Posterior vena cava (tissue), 2 donors: ENCODE data around the gene SYNGAP1. TPM values are rescaled to one million over a fixed set of nuclear protein-coding genes. Genes with fewer than 3 reads are reported as not detected.
"Not testable (repeated sequence)": the region's sequence is repeated elsewhere in the genome, so short reads cannot be mapped to it uniquely, and the experiment has no call there.

Experiments used
- DNase-seq: peaks from one replicate; pipeline ENCODE4 v3.0.0-alpha.2; 2020; ENCODE audit warnings: low spot score
- intact Hi-C, 2 donors: fragments of 100-400 bp; cut with DNase I; formaldehyde crosslinking; loops; one replicate each; pipeline versions ENCODE4 v1.14.1 to v1.14.2; 2022 to 2023
- long read RNA-seq, 2 donors: library from polyadenylated mRNA; unstranded; transcript quantifications; one replicate each; pipeline ENCODE4 v2.0.0, GENCODE V29; 2020 to 2021
- total RNA-seq, 2 donors: library from RNA; stranded (reverse); fragmentation: NEBNext Ultra II Directional; extraction: Animal tissue kit (Norgen Biotek cat#: 25700); gene quantifications; one replicate each; pipeline ENCODE4 v1.2.1, GENCODE V29; 2021
- donor health status: DM: yes; HTN: yes; CAD: no.
- donor health status: DM: yes; HTN: yes; CAD: no.

The SYNGAP1 gene
- total RNA-seq = 10 to 100 TPM; 15.4 to 19.3 TPM
- long read RNA-seq, donor 1, partial matches to known transcripts = 0 of 1 reads
- long read RNA-seq, donor 1, other reads (novel, unspliced or antisense) = 1 of 1 reads
- long read RNA-seq, donor 2, partial matches to known transcripts = 1 of 2 reads
- long read RNA-seq, donor 2, other reads (novel, unspliced or antisense) = 0 of 2 reads

GRCh38 chr6:33419580-33420490, at the start of gene SYNGAP1:
SYNGAP1 (plus strand) TSS chr6:33420065; CDS start chr6:33420265, 200 bp downstream.
- peak; percentile 89 for DNase-seq
- intact Hi-C loops = no loop called here

GRCh38 chr6:33371901-33372300, 48.0 kb upstream of the SYNGAP1 start:
- intact Hi-C loops, DNase-seq: not testable (repeated sequence)

GRCh38 chr6:33372526-33373123, 47.2 kb upstream of the SYNGAP1 start:
- DNase-seq = no peak

GRCh38 chr6:33373960-33374910, 45.6 kb upstream of the SYNGAP1 start:
- intact Hi-C loops = no loop called here
- peak; percentile 15 for DNase-seq

More at GRCh38 chr6:33372526-33373123, 47.2 kb upstream of the SYNGAP1 start:
- intact Hi-C loops = no loop called here

- DNase-seq = peak; percentile 82
- intact Hi-C loops = loop anchor here in 1 of 2 donors (5.0 kb wide), 1 partner anchor 1858 kb away; no protein-coding TSS in a partner anchor
Measured at GRCh38 chr6:33375143-33375671, 44.7 kb upstream of the SYNGAP1 start.

- no peak for DNase-seq
- intact Hi-C loops = loop anchor here in 1 of 2 donors (5.0 kb wide), 1 partner anchor 1860 kb away; no protein-coding TSS in a partner anchor
Measured at GRCh38 chr6:33377171-33377570, 42.7 kb upstream of the SYNGAP1 start.

GRCh38 chr6:33379184-33379583, 40.7 kb upstream of the SYNGAP1 start:
- intact Hi-C loops = loop anchor here in 1 of 2 donors (5.0 kb wide), 1 partner anchor 1862 kb away; no protein-coding TSS in a partner anchor

GRCh38 chr6:33380272-33380981, 39.4 kb upstream of the SYNGAP1 start:
- intact Hi-C loops = no loop called here
- no peak for DNase-seq

More at GRCh38 chr6:33379184-33379583, 40.7 kb upstream of the SYNGAP1 start:
- not testable (repeated sequence) for DNase-seq

- DNase-seq = no peak
- intact Hi-C loops = no loop called here
Measured at GRCh38 chr6:33383427-33384185, 36.3 kb upstream of the SYNGAP1 start.

GRCh38 chr6:33384581-33385020, 35.3 kb upstream of the SYNGAP1 start:
- intact Hi-C loops = no loop called here

GRCh38 chr6:33390173-33390572, 29.7 kb upstream of the SYNGAP1 start:
- DNase-seq = no peak
- intact Hi-C loops = no loop called here

More at GRCh38 chr6:33384581-33385020, 35.3 kb upstream of the SYNGAP1 start:
- no peak for DNase-seq

- no peak for DNase-seq
- intact Hi-C loops = no loop called here
Measured at GRCh38 chr6:33390767-33391277, 29.0 kb upstream of the SYNGAP1 start.

- intact Hi-C loops = no loop called here
- peak; percentile 100 for DNase-seq
Measured at GRCh38 chr6:33391278-33391921, 28.5 kb upstream of the SYNGAP1 start, which contains the start of gene KIFC1. KIFC1 (plus strand) TSS chr6:33391823; CDS start chr6:33391986, 163 bp downstream.

GRCh38 chr6:33391922-33392594, 27.8 kb upstream of the SYNGAP1 start:
- no peak for DNase-seq
- intact Hi-C loops = no loop called here

GRCh38 chr6:33392595-33392948, 27.3 kb upstream of the SYNGAP1 start:
- intact Hi-C loops = no loop called here

GRCh38 chr6:33392979-33393378, 26.9 kb upstream of the SYNGAP1 start:
- intact Hi-C loops = no loop called here
- DNase-seq = no peak

More at GRCh38 chr6:33392595-33392948, 27.3 kb upstream of the SYNGAP1 start:
- no peak for DNase-seq
